Ecto neural progenitor cell (in vitro differentiated cells): ENCODE measurements around the gene KCNQ1.

Experiments
- DNase-seq: peaks from one replicate; pipeline ENCODE4 v3.0.0-alpha.2; 2018; ENCODE audit warnings: low spot score

KCNQ1 gene

DNA sequence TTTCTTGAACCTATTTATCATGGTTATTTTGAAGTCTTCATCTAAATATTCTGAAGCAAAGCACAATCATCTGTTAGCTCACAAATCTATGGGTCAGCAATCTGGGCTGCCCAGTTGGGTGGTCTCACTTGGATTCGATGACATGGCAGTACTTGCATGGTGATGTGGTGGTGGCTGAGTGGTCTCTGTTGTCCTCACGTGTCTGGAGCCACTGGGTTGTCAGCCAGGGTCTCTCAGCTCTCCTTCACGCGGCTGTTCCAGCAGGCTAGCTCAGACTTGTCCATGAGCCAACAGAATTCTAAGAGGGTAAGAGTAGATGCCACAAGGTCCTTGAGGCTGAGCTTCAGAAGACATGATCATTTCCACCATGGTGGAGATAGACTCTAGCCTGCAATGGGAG lies 321.4 kb downstream of the KCNQ1 start:
- DNase-seq, result peak; percentile 20

DNA sequence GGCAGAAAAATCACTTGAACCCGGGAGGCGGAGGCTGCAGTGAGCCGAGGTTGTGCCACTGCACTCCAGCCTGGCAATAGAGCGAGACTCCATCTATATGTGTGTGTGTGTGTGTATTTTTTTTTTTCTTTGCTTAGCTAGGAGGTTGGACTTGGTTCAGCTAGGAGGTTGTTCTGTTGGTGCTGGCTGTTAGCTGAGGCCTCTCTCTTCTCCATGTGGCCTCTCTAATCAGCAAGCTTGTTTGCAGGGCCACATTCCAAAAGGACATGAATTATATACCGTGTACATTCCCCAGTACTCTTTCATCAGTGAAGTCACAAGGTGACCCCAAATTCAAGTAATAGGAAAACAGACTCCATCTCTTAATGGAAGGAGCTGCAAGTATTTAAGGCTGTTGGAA lies 322.3 kb downstream of the KCNQ1 start:
- DNase-seq, result peak; percentile 2

DNA sequence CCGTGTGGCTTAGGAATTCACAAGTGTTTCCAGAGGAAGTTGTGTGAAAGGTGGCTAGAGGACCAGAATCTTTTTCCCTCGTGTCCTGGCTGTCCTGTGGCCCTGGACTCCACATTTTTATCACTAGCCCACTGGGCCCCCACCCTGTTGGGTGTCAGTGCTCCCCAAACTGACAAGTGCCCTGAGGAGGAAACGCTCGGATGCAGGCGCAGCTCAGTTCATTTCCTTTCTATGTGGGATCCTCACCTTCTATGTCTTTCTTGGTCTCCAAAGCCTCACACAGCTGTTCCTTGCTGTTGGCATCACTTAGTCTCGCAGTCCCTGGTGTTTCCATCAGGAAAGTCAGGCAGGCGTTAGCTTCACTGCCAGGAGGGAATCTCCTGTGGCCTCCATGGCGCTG lies 323.0 kb downstream of the KCNQ1 start:
- peak; percentile 11 for DNase-seq

DNA sequence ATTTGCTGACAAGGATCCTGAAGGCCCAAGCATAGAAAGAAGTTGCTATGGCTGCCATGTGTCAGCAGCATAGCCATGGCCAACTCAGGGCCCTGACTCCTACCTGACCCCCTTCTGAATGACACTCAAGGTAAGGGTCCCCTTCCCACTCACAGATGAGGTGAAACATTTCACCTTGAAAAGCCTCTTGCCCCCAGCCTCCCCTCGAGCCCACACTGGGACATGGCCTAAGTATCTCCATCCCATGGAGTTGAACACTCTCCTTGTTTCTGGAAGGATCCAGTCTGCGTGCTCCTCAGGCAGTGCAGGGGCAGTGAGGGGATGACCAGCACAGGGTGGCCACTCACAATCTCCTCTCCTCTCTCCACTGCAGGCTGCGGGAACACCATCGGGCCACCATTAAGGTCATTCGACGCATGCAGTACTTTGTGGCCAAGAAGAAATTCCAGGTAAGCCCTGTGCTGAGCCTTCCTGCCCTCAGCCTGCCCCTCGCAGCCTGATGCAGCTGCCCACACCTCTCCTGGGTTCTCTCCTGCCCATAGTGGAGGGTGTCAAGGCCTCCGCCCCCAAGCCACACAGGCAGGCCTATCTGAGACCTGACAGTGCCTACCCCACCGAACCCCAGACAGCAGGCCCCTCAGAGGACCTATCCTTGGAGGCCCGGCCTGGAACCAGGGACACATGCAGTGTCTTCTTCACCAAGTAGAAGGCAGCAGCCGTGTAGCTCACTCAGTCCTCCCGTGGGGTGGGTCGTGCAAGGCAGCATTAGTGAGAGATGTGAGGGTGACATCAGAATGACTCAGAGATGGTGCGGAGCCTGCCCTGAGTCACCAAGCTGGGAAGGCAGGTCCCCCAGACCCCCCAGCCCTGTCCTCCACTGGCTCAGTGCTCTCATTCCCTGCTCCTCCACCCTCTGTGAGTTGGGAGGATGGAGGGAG lies 323.9 kb downstream of the KCNQ1 start:
- DNase-seq, result peak; percentile 40

DNA sequence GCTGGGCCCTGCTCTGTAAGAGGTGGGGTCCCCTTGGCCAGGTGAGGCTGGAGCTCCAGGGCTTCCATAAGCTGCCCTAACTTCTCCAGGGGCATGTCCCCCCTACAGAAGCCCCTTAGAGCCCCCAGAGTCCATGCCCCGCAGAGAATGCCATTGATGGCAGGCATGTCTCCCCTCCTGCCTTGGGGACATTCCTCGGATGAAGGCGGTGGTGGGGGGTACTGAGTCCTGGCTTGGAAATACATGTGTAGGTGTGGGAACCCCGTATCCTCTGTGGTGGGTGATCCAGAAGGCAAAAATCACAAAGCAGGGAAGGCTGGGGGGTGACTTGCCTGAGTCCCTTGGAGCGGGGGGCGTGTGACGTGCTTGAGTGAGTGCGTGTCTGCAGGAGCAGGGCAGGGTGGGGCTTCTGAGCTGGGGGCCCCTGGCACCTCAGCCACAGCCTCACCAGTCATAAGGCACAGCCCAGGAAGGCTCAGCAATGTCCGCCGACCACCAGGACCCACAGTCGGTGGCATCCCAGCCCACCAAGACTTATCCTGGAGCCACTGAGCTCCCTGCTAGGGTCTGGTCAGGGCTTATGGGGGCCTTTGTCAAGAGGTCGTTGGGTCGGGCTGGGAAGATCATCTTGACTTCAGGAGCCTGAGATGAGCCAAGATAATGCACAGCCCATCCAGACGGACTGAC lies 324.7 kb downstream of the KCNQ1 start:
- DNase-seq, result peak; percentile 37

DNA sequence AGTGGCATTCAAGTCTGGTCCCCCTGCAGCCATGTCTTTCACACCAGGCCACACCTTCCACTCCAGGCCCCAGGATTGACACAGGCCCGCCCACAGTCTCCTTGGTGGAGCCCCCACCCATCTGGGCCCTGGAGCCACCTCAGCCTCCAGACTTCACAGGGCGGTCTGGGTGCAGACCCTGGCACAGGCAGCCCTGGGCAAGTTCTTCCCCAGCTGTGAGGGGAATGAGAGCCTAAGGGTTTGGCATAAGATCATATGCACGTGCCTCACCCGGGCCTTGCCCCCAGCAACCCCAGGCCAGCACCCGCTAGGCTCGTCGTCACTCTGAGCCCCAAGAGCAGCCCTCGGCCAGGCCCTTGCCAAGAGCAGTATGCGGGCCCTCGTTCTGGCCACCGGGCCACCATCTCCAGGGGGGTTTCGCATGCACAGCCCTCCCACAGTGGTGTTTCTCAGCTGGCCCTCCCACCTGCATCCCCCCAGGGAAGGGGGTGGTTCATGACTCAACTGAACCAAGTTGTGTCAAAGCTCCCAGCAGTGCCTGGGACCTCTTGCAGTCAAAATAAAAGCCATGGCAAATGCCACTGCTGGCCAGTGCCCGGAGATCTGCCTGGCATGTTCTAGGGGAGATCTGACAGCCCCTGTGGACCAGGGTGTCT lies 325.4 kb downstream of the KCNQ1 start:
- DNase-seq, result peak; percentile 38

DNA sequence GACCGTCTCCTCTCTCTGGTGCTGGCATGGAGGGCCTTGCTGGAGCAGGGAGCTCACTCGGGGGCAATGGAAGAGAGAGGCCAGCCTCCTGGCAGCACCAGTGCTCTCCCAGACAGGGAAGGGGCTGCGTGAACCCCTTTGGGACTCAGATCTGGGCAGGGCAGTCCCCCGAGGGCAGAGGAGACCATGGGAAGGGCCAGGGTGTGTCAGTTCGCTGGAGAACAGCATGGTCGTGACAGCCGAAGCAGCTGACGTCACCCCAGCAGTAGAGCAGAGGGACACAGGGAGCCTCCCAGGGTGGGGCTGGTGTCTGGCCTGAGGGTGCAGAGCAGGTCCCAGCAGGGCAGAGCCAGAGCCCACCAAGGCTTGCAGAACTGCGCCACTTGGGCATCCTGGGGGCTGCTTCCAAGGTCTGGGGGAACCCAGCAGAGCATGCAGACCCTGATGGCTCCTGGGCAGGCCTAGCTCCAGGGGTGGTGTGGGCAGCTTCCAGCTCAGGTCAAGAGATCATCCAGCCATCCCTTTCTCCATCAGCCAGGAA lies 326.0 kb downstream of the KCNQ1 start:
- no peak for DNase-seq

DNA sequence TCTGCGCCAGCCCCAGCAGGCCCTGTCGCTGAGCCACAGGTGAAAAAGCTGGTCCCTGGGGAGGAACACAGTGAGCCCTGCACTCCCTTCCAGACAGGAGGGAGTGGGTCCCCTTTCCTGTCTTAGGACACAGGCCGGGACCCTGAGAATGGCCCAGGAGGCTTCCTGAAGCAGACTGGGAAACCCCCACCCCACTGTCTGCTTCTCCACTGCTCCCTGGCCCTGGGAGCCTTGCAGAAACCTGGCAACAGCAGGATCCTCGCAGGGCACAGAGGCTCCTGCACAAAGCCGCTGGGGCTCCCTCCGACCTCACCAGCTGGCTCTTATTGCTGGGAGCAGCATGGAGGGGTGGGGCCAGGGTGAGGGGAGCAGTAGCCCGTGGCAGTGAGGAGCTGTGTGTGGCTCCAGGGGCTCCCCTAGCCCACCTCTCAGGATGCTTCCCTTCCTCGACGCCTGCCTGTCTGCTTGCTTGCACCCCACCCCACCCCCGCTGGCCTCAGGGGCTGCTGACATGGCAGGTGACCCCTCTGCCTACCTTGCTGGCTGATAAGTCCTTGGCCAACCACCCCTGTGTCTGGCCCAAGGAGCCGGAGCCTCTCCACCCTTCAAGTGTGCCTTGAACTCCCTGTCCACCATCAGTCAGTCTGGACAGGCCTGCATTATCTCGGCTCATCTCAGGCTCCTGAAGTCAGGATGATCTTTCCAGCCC lies 327.1 kb downstream of the KCNQ1 start:
- peak; percentile 49 for DNase-seq

DNA sequence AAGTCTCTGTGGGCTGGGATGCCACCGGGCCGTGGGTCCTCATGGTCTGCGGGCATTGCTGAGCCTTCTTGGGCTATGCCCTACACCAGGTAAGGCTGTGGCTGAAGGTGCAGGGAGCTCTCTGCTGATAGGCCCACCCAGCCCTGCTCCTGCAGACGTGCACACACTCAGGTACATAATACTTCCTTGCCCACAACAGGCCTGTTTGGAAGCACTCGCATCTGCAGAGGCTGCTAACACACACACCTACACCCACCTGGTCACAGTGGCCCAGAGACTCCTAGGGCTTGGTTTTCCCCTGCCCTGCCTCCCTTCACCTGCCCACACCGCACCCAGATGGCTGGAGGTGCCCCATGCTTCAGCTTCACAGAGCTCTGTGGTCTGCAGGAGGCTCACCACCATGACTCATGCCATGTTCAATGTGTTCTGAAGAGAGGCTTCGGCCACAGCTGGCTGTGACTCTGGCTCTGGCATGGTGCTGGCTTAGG lies 327.8 kb downstream of the KCNQ1 start:
- DNase-seq, result no peak

DNA sequence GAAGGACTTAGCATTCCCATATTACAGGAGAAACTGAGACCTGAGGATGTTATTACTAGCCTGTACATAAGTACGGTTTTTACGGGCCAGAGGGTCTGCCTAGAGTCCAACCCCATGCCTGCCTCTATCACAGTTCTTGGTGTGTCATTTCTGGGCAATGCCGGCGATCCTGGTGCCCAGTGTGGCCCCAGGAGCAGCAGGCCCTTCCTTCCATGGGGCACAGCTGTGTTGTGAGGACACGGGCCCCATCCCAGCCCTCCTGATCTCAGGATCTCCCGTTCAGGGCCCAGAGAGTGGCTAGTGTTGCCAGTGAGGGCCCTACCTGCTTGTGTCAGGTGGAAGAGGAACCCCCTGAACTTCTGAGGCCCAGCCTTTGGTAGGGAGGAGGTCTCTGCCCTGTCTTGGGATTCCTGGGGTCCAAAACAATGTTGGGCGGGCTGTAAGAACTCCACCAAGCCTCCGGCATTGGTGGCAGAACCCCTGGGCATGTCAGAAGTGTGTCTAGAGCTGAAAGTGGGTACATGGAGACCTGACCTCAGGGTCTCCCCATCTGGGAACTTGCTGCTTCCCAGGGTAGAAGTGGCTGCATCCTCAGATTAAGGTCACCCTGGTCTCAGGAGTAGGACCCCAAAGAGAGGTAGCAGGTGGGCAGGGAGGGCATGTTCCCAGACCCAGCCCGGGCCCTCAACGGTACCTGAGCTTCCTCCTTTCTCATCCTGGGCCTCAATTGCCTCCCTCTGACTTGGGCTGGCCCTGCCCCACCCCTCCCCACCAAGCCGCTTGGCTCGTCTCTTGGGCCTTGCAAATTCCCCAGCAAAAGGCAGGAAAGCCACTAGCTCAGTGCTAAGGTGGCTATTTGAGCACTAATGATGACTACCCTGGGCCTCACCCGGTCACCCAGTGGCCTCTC lies 329.6 kb downstream of the KCNQ1 start:
- no peak for DNase-seq

DNA sequence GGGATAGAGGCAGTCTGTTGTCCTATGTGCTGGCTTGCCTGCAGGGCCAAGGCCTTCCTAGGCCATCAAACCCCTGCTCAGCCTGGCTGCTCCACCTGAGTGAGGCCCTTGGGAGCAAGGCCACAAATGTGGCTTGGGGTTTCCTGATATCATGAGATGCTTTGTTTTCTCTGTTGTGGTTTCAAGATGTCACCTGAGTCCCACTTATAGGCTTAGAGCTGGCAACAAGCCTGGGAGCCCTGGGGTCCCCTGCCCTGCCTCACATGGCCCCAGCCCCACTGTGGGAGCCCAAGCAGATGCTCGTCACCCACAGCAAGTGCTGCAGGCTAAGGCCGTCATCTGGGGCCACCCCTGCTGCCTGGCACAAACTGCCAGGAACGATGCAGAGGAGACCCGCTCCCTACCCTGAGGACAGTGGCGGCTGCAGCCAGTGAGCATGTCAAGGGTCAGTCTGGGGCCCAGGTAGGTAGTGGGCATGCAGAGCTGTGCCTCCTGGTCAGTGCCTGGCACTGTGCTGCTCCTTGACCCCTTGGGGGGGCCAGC lies 330.3 kb downstream of the KCNQ1 start:
- DNase-seq, result no peak

DNA sequence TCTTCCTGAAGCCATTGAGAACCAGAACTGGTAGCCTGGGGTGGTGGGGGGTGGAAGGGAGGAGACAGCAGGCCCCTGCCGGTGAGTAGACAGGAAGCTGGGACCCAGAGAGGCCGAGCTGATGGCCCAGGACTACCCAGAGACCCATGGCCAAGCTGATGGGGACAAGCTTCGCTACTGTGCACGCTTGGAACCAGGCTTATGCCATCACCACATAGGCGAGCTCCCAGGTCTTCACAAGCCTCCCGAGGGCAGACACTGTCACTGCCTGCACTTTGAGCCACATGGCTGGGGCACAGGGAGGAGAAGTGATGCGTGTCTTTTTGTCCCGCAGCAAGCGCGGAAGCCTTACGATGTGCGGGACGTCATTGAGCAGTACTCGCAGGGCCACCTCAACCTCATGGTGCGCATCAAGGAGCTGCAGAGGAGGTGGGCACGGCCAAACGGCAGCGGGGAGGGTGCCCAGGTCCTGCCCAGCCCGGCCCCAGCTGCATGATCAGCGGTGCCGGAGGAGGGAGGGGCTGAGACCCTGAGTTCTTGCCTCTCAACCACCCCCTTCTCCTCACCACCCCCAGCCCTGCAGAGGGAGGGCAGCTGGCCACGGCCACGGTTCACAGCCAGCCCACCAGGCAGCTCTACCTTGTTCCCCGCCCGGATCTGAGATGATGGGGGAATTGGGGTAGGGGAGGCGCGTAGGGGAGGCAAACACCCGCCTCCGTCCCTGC lies 331.0 kb downstream of the KCNQ1 start:
- no peak for DNase-seq

DNA sequence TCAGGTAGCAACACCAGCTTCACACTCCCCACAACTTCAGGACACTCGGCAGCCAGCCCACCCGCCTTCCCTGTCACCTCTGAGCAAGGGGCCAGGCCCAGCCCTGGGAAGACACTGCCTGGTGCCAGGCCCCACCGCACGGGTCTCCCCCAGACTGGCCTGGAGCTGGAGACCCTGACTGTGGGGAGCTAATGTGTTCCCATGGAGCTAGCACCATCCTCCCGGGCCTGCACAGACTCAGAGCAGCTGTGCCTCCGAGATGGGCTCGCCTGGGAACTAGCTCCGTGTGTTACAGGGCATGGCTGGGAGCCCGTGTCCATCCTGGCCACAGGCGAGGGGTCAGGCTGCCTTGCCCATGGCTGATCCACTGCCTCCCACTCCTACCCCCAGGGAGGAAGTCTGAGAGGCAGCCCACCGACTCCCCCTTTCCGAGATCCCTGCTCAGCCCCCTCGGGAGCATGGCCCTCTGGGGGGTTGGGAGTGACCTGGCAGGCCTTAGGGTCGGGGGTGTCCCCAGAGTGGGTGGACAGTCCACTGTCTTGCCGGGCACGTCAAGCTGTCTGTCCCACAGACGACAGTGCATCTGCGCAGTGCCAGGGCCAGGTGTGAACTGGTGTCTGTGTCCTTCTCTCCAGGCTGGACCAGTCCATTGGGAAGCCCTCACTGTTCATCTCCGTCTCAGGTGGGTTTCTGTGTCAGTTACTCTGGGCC lies 331.7 kb downstream of the KCNQ1 start:
- DNase-seq, result no peak

DNA sequence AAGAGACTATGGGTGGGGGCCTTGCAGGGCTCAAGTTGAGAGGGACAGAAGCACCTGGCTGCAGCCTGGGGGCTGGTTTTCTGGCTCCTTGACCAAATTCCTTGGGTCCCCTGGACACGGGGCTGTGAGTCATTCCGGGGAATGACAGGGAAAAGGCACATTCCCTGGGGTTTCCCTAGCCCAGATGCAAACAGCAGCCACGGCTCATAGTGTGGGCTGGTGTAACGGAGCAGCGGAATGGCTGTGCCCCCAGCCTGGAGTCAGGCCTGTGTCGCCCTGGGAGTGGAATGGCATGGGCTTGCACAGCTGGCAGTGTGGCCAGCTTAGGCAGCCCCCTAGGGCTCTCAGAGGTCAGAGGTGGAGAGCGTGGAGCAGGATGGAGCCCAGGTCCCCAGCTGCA lies 332.6 kb downstream of the KCNQ1 start:
- no peak for DNase-seq

DNA sequence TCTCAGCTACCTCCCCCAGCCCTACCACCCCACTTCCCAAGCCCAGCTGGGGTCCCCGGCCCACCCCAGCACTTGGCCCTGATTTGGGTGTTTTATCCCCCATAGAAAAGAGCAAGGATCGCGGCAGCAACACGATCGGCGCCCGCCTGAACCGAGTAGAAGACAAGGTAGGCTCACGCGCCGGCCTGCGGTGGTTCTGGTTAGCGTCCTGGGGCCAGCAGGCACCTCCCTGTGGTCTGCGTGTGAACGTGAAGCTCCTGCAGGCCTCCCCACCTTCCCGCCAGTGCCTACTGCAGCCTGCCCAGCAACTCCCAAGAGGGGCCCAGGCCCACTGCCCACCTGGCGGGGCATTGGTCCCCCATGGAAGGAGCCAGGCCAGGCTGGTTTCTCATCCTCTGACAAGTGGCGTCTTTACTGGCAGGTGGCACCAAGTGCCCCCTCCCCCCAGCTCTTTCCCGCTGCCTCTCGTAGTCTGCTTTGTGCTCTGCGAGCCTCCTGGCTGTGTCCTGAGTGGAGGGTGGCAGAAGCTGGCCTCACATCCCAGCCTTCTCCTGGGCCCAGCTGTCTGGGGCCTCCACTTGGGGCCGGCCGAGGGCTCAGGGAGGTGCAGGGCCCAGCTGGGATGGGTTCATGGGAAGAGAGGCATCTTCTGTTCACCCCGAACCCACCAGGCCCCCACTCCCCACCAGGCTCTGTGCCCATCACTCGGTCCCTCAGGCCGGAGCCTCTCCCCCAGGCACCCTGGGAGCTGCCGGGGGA lies 333.2 kb downstream of the KCNQ1 start:
- DNase-seq, result no peak

DNA sequence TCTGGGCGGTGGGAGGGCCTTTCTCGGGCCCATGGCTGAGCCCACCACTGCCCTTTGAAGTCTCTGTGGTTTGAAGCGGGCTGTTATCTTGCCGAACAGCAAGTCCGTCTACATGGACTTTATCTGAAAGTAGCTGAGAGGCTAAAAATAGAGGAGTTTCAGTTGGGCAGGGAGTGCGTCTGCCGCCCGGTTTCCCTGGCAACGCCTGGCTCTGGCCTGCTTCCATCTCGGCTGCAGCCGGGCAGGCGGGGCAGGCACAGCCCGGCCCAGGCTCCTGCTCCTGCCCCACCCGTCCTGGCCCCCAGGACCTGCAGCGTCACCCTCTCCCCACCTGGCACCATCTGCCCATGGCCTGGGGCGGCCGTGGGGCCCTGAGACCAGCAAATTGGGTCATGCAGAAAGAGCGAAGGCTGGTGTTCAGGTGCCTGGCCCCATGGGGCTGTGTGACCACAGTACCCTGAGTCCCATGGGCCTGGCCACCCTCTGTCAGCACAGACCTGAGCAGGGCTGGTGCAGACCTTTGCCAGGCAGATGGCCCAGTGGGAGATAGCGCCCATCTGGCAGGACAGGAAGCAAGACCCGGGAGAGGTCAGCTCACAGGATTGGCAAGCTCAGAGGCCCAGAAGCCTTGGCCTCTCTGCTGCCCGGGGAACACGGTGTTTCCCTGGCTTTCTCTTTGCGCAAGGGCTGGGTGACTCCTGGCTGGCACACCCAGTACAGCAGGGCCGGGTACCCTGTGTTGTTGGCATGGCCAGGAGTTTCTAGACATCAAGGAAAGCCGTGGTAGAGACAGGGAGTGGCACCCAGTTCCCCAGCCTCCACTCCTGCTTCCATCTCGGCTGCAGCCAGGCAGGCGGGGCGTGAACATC lies 334.1 kb downstream of the KCNQ1 start:
- DNase-seq, result no peak

DNA sequence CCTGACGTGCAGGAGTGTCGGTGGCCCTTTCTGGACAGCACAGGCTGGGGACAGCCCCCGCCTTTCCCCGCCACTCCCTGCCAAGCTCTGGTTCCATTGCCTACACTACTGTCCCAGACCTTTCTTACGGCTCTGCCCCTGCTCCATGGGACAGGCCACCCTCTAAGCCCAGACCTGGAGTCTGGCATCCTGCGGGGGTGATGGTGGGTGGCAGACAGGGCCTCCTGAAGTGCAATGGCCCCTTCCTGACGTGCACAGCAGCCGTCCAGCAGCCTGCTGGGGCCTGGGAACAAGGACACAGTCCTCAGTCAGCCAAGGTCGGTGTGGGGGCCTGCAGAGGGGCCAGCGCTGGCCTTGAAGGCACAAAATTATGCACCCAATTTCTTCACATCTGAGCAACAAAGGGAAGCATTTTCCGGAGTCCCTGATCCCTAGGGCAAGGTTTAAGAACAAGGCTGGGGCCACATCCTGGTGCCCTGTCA lies 334.7 kb downstream of the KCNQ1 start:
- DNase-seq, result no peak
